ENCODE data around the gene SERTM2. TPM values are rescaled to one million over a fixed set of nuclear protein-coding genes. Genes with fewer than 3 reads are reported as not detected.
"Not testable (repeated sequence)": the region's sequence is repeated elsewhere in the genome, so short reads cannot be mapped to it uniquely, and the experiment has no call there.

SERTM2 gene
- total RNA-seq, 3 donors from 2014 or later (not counting 1 experiment from before 2014, with no cell fraction given), result not detected

DNA sequence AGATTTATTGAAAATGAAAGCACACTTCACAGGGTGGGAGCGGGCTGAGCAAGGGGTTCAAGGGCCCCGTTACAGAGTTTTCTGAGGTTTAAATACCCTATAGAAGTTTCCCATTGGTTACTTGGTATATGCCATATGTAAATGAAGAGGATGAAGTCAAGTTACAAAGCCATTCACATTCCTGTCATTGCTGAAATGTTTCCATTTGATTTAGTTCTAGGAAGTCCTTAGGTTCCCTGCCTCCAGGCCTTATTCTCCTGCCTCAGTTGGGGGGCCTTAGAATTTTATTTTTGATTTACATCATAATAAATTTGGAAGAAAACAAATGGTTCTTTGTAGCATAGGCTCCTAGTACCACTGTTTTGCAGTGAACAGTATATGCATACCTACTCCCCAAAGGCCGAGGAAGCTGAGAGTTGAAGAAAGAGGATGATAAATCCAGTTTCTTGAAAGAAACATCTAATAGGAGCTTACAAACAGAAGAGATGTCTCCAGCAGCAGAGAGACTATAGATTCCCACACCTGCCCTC, 31.8 kb downstream of the SERTM2 start:
- intact Hi-C loops (cut with micrococcal nuclease), result no loop called here
- TF ChIP-seq, protein P1, sequence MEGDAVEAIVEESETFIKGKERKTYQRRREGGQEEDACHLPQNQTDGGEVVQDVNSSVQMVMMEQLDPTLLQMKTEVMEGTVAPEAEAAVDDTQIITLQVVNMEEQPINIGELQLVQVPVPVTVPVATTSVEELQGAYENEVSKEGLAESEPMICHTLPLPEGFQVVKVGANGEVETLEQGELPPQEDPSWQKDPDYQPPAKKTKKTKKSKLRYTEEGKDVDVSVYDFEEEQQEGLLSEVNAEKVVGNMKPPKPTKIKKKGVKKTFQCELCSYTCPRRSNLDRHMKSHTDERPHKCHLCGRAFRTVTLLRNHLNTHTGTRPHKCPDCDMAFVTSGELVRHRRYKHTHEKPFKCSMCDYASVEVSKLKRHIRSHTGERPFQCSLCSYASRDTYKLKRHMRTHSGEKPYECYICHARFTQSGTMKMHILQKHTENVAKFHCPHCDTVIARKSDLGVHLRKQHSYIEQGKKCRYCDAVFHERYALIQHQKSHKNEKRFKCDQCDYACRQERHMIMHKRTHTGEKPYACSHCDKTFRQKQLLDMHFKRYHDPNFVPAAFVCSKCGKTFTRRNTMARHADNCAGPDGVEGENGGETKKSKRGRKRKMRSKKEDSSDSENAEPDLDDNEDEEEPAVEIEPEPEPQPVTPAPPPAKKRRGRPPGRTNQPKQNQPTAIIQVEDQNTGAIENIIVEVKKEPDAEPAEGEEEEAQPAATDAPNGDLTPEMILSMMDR (IDR thresholded peaks at IDR 0.05), result no peak
- Histone ChIP-seq H3K27ac (ENCODE audit: low read length) (no peak overlapping the region), H3K4me1 (ENCODE audit: control insufficient read depth, insufficient read depth, low read length) (no peaks in the 10 kb centered on the region), H3K36me3 (ENCODE audit: control insufficient read depth, insufficient read depth, low read length) (no peaks in the 10 kb centered on the region), H3K27me3 (ENCODE audit: control insufficient read depth, insufficient read depth, low read length) (no peaks in the 10 kb centered on the region), H3K9me3 (ENCODE audit: control insufficient read depth, insufficient read depth, low read length) (no peaks in the 10 kb centered on the region), H3K4me3 (ENCODE audit: low read length) (no peak overlapping the region)
- WGBS (ENCODE audit: insufficient coverage), result 90% methylated on average over 2 of the region's 3 CpGs
- DNase-seq (no peak), ATAC-seq (no peak)
- Mint-ChIP-seq H3K9me3 (no peaks in the 10 kb centered on the region), H3K27ac (no peak overlapping the region), H3K4me3 (no peak overlapping the region), H3K27me3 (ENCODE audit: low read depth in 2 of 2) (no peaks in the 10 kb centered on the region), H3K36me3 (no peaks in the 10 kb centered on the region), H3K4me1 (no peaks in the 10 kb centered on the region)

DNA sequence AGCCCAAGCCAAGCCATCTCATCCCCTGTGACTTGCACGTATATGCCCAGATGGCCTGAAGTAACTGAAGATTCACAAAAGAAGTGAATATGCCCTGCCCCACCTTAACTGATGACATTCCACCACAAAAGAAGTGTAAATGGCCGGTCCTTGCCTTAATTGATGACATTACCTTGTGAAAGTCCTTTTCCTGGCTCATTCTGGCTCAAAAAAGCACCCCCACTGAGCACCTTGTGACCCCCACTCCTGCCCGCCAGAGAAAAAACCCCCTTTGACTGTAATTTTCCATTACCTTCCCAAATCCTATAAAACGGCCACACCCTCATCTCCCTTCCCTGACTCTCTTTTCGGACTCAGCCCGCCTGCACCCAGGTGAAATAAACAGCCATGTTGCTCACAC, 37.8 kb downstream of the SERTM2 start:
- WGBS (ENCODE audit: insufficient coverage), result 85% methylated on average over 6 of the region's 6 CpGs
- ATAC-seq; H3K27me3 ChIP-seq (ENCODE audit: control insufficient read depth, insufficient read depth, low read length); intact Hi-C loops (cut with micrococcal nuclease); H3K36me3 Mint-ChIP-seq; H3K27ac ChIP-seq (ENCODE audit: low read length); H3K4me1 ChIP-seq (ENCODE audit: control insufficient read depth, insufficient read depth, low read length); H3K4me3 Mint-ChIP-seq; DNase-seq; H3K36me3 ChIP-seq (ENCODE audit: control insufficient read depth, insufficient read depth, low read length); H3K4me3 ChIP-seq (ENCODE audit: low read length); H3K9me3 Mint-ChIP-seq; H3K9me3 ChIP-seq (ENCODE audit: control insufficient read depth, insufficient read depth, low read length); H3K27ac Mint-ChIP-seq; H3K4me1 Mint-ChIP-seq: not testable (repeated sequence)
- peaks cover 0 to 32% of the 10 kb centered on the region in 2 donors for H3K27me3 Mint-ChIP-seq (ENCODE audit: low read depth in 2 of 2)

DNA sequence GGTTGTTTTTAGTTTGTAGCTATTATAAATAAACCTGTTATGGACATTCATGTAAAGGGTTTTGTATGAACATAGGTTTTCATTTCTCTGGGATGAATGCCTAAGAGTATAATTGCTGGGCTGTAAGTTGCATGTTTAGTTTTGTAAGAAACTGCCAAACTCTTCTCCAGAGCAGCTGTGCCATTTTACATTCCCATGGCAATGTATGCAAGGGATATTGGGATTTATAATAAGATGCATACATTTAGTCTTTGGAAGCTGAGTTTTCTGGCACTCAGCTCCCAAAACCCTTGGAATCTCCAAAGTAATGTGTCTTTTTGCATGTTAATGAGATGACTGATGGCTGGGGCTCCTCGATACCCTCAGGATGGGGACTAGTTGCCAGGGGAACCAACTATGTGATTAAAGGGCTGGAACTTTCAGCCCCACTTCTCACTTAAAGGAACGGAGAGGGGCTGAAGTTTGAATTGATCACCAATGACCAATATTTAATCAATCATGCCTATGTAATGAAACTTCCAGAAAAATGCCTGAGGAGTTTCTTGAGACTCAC, 44.0 kb downstream of the SERTM2 start:
- Mint-ChIP-seq H3K4me3 (no peak overlapping the region), H3K9me3 (peaks cover 2 to 3% of the 10 kb centered on the region in 2 donors), H3K27ac (no peak overlapping the region), H3K4me1 (no peaks in the 10 kb centered on the region), H3K36me3 (no peaks in the 10 kb centered on the region), H3K27me3 (ENCODE audit: low read depth in 2 of 2) (peaks cover 0 to 23% of the 10 kb centered on the region in 2 donors)
- Histone ChIP-seq H3K4me3 (ENCODE audit: low read length) (no peak overlapping the region), H3K4me1 (ENCODE audit: control insufficient read depth, insufficient read depth, low read length) (no peaks in the 10 kb centered on the region), H3K27ac (ENCODE audit: low read length) (no peak overlapping the region), H3K9me3 (ENCODE audit: control insufficient read depth, insufficient read depth, low read length) (no peaks in the 10 kb centered on the region), H3K27me3 (ENCODE audit: control insufficient read depth, insufficient read depth, low read length) (no peaks in the 10 kb centered on the region), H3K36me3 (ENCODE audit: control insufficient read depth, insufficient read depth, low read length) (no peaks in the 10 kb centered on the region)
- ATAC-seq (no peak), DNase-seq (no peak)
- 90% methylated on average over 2 of the region's 2 CpGs for WGBS (ENCODE audit: insufficient coverage)
- intact Hi-C loops (cut with micrococcal nuclease), result no loop called here
- TF ChIP-seq, protein P1 (IDR thresholded peaks at IDR 0.05), result no peak

DNA sequence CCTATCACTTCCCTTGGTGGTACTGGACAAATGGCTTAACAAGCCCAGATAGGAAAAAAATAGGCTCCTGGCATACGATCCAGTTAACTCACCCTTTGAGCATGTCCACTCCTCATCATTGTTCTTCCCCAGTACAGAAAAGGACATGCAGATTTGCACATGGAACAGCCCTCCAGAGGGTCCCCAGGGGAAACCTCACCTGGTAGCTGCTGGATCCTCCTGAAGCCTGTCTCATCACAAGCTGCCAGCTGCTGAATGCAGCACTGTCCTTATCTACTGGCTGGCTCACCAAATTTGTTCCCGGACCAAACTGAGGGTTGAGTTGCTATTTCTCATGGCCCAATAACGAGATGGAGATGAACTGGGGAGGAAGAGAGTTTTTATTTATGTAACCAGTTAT, 49.4 kb downstream of the SERTM2 start:
- no peaks in the 10 kb centered on the region for H3K36me3 Mint-ChIP-seq
- no peaks in the 10 kb centered on the region for H3K4me1 Mint-ChIP-seq
- H3K36me3 ChIP-seq (ENCODE audit: control insufficient read depth, insufficient read depth, low read length), result no peaks in the 10 kb centered on the region
- no peak overlapping the region for H3K4me3 ChIP-seq (ENCODE audit: low read length)
- TF ChIP-seq, protein P1 (IDR thresholded peaks at IDR 0.05), result no peak
- no peak overlapping the region for H3K27ac Mint-ChIP-seq
- H3K9me3 Mint-ChIP-seq, result peaks cover 0 to 2% of the 10 kb centered on the region in 2 donors
- no peaks in the 10 kb centered on the region for H3K27me3 ChIP-seq (ENCODE audit: control insufficient read depth, insufficient read depth, low read length)
- H3K27me3 Mint-ChIP-seq (ENCODE audit: low read depth in 2 of 2), result no peaks in the 10 kb centered on the region
- 95% methylated on average over 3 of the region's 3 CpGs for WGBS (ENCODE audit: insufficient coverage)
- no peaks in the 10 kb centered on the region for H3K9me3 ChIP-seq (ENCODE audit: control insufficient read depth, insufficient read depth, low read length)
- no peak for ATAC-seq
- H3K4me1 ChIP-seq (ENCODE audit: control insufficient read depth, insufficient read depth, low read length), result no peaks in the 10 kb centered on the region
- intact Hi-C loops (cut with micrococcal nuclease), result no loop called here
- no peak for DNase-seq
- H3K4me3 Mint-ChIP-seq, result no peak overlapping the region
- H3K27ac ChIP-seq (ENCODE audit: low read length), result no peak overlapping the region
